HepG2 (cell line): Measurements from ENCODE around the gene AGRN. TPM values are rescaled to one million over a fixed set of nuclear protein-coding genes. Genes with fewer than 3 reads are reported as not detected.
A peak's percentile ranks its signal among the peaks of the same experiment; 100 is the strongest.

Experiments
- ATAC-seq: fragments of 200-7000 bp; cut with Tn5 transposase; 3 replicates; pipeline ENCODE4 v1.9.1; 2020; ENCODE audit warnings: mild to moderate bottlenecking, moderate library complexity
- BruUV-seq: library from RNA; stranded (reverse); fragments of 400-500 nt; replicated peaks from 2 replicates; lab custom pipeline; 2021; lab: Mats Ljungman, UMichigan
- CTCF ChIA-PET: fragments of 300-600 bp; formaldehyde crosslinking; extraction: SDS; loops from one replicate; lab custom pipeline; 2021; ENCODE audit warnings: low total read pairs, inconsistent platforms, low intra/inter-chr PET ratio; lab: Yijun Ruan, JAX
- POLR2A ChIA-PET: fragments of 350-600 bp; sonication (Branson Sonifier 250); formaldehyde crosslinking; loops from one replicate; lab custom pipeline; 2020; ENCODE audit warnings: antibody characterized with exemption, inconsistent platforms; lab: Yijun Ruan, JAX
- DNase-seq: peaks from one replicate; pipeline ENCODE4 v3.0.0-alpha.2; 2015; ENCODE audit warnings: low spot score
- FAIRE-seq: peaks from 3 replicates; lab custom pipeline; 2011; peaks lifted over from hg19 to GRCh38; lab: Jason Lieb, UNC
- H2AFZ ChIP-seq: one replicate; pipeline ENCODE4 v1.6.1; 2011; ENCODE audit warnings: low read length, inconsistent platforms
- H3K27ac ChIP-seq: fragments of 300-600 bp; 3 replicates; pipeline ENCODE4 v1.8.0; 2011; ENCODE audit warnings: mixed run types, mild to moderate bottlenecking, mixed read lengths, low read length, inconsistent platforms; ENCODE audit not compliant: insufficient read depth; ENCODE audit errors: extremely low read length
- H3K27me3 ChIP-seq, 2 experiments: fragments of 200-600 bp in 1 of 2; 2 replicates in 1 of 2; 3 replicates in 1 of 2; pipeline versions ENCODE4 v1.6.0 to v1.8.0; 2011; ENCODE audit warnings: low read length in 2 of 2, mild to moderate bottlenecking in 2 of 2, moderate library complexity in 2 of 2, inconsistent platforms in 1 of 2; ENCODE audit not compliant: insufficient read depth in 2 of 2, control insufficient read depth in 1 of 2
- H3K36me3 ChIP-seq, 2 experiments: fragments of 200-600 bp in 1 of 2; replicated peaks in 1 of 2; 2 replicates in 1 of 2; 3 replicates in 1 of 2; pipeline versions ENCODE4 v1.5.1 to v1.8.0; 2011; ENCODE audit warnings: low read length in 2 of 2, inconsistent platforms in 1 of 2; ENCODE audit not compliant: insufficient read depth in 2 of 2, control insufficient read depth in 1 of 2
- H3K4me1 ChIP-seq: 2 replicates; pipeline ENCODE4 v1.5.1; 2012; ENCODE audit warnings: low read length, inconsistent platforms; ENCODE audit not compliant: insufficient read depth
- H3K4me2 ChIP-seq: 2 replicates; pipeline ENCODE4 v1.6.0; 2011; ENCODE audit warnings: low read depth, low read length, inconsistent platforms
- H3K4me3 ChIP-seq, 3 experiments: fragments of 200-600 bp in 1 of 3; sonication (generic), shearing (Covaris generic) in 1 of 3; replicated peaks in 1 of 3; 2 replicates each; pipeline ENCODE4 v1.5.1; 2011 to 2016; ENCODE audit warnings: low read length in 3 of 3, inconsistent platforms in 2 of 3, low read depth in 2 of 3, mild to moderate bottlenecking in 2 of 3, control low read depth in 1 of 3, mixed read lengths in 1 of 3; ENCODE audit not compliant: insufficient read depth in 1 of 3
- H3K79me2 ChIP-seq: one replicate; pipeline ENCODE4 v1.6.1; 2011; ENCODE audit warnings: low read length, inconsistent platforms; ENCODE audit not compliant: insufficient read depth
- H3K9ac ChIP-seq: 2 replicates; pipeline ENCODE4 v1.6.0; 2011; ENCODE audit warnings: mild to moderate bottlenecking, low read depth, low read length, inconsistent platforms; ENCODE audit not compliant: insufficient read depth
- H3K9me3 ChIP-seq: 2 replicates; pipeline ENCODE4 v1.5.1; 2012; ENCODE audit warnings: mild to moderate bottlenecking, low read length
- H4K20me1 ChIP-seq: 2 replicates; pipeline ENCODE4 v1.6.0; 2011; ENCODE audit warnings: inconsistent platforms, mild to moderate bottlenecking, low read length, moderate library complexity; ENCODE audit not compliant: insufficient read depth
- IKZF4 ChIP-seq: sonication (generic); formaldehyde crosslinking; IDR thresholded peaks from 2 replicates; pipeline ENCODE4 v1.5.1; 2020; ENCODE audit warnings: borderline replicate concordance, mild to moderate bottlenecking, low read depth, missing genetic modification reagents; ENCODE audit errors: not compliant biosample characterization
- ONECUT2 ChIP-seq: sonication (generic); formaldehyde crosslinking; IDR thresholded peaks from 2 replicates; pipeline ENCODE4 v1.4.0; 2020; ENCODE audit warnings: missing genetic modification reagents
- WGBS: methylation state at CpG from one replicate; pipeline ENCODE4 v1.1.6; 2017; ENCODE audit warnings: low lambda C conversion rate; 5-methylcytosine and 5-hydroxymethylcytosine counted together
- in situ Hi-C: cut with HindIII; loops from 2 replicates; pipeline ENCODE4 v1.10.0; 2017; ENCODE audit warnings: low pct_unique_long_range_greater_than_20kb; ENCODE audit not compliant: extremely low pct_ligation_motif_present
- intact Hi-C: fragments of 100-400 bp; cut with micrococcal nuclease; formaldehyde crosslinking; loops from one replicate; pipeline ENCODE4 v1.10.0; 2022; ENCODE audit not compliant: unreplicated experiment
- polyA plus RNA-seq, 8 experiments: library from polyadenylated mRNA; depleted of rRNA in 3 of 8; stranded (reverse) in 7 of 8; unstranded in 1 of 8; fragments of >200 nt; fragmentation: Illumina TruSeq in 4 of 8; extraction: Trizol in 4 of 8; gene quantifications; 2 replicates each; pipeline versions ENCODE4 v1.2.1 to v1.2.3, GENCODE V29; 2011 to 2016; ENCODE audit warnings: low read depth in 4 of 8, missing spikeins in 1 of 8, mixed read lengths in 1 of 8; ENCODE audit not compliant: insufficient read depth in 1 of 8
- total RNA-seq, 5 experiments: library from RNA; depleted of rRNA; stranded (reverse); fragments of >200 nt; fragmentation: Illumina TruSeq; extraction: Trizol; gene quantifications; 2 replicates each; pipeline ENCODE4 v1.2.3, GENCODE V29; 2016; ENCODE audit warnings: low read depth in 1 of 5
- TF ChIP-seq, protein P1 (sequence below): sonication (generic); formaldehyde crosslinking; IDR thresholded peaks from 2 replicates; pipeline ENCODE4 v1.4.0; 2020; ENCODE audit warnings: missing genetic modification reagents

Gene AGRN
- total and polyA plus RNA-seq, 2 of the 13 experiments (the other 11 are each of a cell fraction or from before 2014, with no cell fraction given), result 29.8 to 65.2 TPM

DNA sequence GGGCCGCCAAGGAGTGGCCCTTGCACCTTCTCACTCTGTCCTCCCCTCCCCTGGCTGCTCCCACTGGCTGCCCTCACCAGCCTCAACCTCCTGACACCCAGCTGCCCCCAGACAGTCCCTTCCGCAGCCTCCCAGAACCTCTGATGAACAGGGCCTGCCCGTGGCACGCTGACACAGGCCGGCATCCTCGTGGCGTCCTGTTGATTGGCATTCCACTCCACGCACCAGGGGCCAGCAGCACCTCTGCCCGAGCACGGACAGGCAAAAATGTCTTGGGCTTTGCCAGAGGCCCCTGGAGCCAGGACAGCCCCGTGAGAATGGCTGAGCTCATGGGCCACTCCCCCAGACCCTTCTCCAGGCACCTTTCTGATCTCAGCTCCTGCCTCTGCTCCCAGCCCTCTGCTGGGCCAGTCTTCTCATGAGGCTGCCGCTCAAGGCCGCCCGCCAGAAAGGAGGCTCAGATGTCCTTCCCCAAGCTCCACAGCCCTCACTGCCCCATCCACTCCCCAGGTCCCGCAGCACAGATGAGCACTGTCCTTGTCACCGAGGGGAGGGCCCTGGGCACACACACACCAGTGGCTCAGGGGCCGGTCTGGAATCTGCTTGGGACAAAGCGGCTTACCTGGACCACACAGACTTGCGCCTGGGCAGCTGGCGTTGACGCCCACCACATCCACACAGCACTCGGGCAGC, 70.0 kb downstream of the AGRN start:
- no peak for ATAC-seq
- no peak overlapping the region for H2AFZ ChIP-seq
- no peaks in the 10 kb centered on the region for H4K20me1 ChIP-seq
- no TSS peak for BruUV-seq
- no peak overlapping the region for H3K4me2 ChIP-seq
- no peak for FAIRE-seq
- H3K79me2 ChIP-seq, result no peaks in the 10 kb centered on the region
- no peaks in the 10 kb centered on the region for H3K4me1 ChIP-seq
- 90% methylated on average over 4 of the region's 22 CpGs for WGBS
- H3K36me3 ChIP-seq, result no peaks in the 10 kb centered on the region
- H3K27me3 ChIP-seq, result no peaks in the 10 kb centered on the region
- in situ Hi-C loops, result no loop called here
- no peak overlapping the region for H3K4me3 ChIP-seq
- ChIA-PET CTCF (no interaction called here), POLR2A (no interaction called here)
- no peak for DNase-seq
- H3K9me3 ChIP-seq, result no peaks in the 10 kb centered on the region
- no peak overlapping the region for H3K27ac ChIP-seq
- intact Hi-C loops, result no loop called here
- TF ChIP-seq, protein P1, sequence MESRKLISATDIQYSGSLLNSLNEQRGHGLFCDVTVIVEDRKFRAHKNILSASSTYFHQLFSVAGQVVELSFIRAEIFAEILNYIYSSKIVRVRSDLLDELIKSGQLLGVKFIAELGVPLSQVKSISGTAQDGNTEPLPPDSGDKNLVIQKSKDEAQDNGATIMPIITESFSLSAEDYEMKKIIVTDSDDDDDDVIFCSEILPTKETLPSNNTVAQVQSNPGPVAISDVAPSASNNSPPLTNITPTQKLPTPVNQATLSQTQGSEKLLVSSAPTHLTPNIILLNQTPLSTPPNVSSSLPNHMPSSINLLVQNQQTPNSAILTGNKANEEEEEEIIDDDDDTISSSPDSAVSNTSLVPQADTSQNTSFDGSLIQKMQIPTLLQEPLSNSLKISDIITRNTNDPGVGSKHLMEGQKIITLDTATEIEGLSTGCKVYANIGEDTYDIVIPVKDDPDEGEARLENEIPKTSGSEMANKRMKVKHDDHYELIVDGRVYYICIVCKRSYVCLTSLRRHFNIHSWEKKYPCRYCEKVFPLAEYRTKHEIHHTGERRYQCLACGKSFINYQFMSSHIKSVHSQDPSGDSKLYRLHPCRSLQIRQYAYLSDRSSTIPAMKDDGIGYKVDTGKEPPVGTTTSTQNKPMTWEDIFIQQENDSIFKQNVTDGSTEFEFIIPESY, result peak; percentile 72
- TF ChIP-seq IKZF4 (CRISPR knock-in tag) (no peak), ONECUT2 (CRISPR knock-in tag) (no peak)
- TF ChIP-seq, all 625 proteins: peak for 1
- H3K9ac ChIP-seq, result no peak overlapping the region
